Stimulated activated naive CD8-positive, alpha-beta T cell treated with anti-CD3 and anti-CD28 coated beads, Interleukin-15, Interleukin-2, amounts not matched to agents 100 ng/mL and 50 ng/mL, for 24 hours (primary cell): ENCODE data around the gene MTHFSD.

ENCODE experiments used
- H3K27ac Mint-ChIP-seq: one replicate; pipeline ENCODE4 v1.8.0; 2021; ENCODE audit warnings: mild to moderate bottlenecking, mixed read lengths
- H3K27me3 Mint-ChIP-seq: one replicate; pipeline ENCODE4 v1.8.0; 2021; ENCODE audit warnings: mixed read lengths
- H3K36me3 Mint-ChIP-seq: one replicate; pipeline ENCODE4 v1.8.0; 2021; ENCODE audit warnings: low read depth, mixed read lengths
- H3K4me1 Mint-ChIP-seq: one replicate; pipeline ENCODE4 v1.8.0; 2021; ENCODE audit warnings: low read depth, mixed read lengths
- H3K4me3 Mint-ChIP-seq: one replicate; pipeline ENCODE4 v1.8.0; 2021; ENCODE audit warnings: mild to moderate bottlenecking, mixed read lengths
- H3K9me3 Mint-ChIP-seq: one replicate; pipeline ENCODE4 v1.8.0; 2021; ENCODE audit warnings: mixed read lengths

The MTHFSD gene

GRCh38 chr16:86512860-86513470 lies 42.1 kb downstream of the MTHFSD start:
- peaks cover 63% of the 10 kb centered on the region for H3K27me3 Mint-ChIP-seq
- H3K27ac Mint-ChIP-seq = no peak overlapping the region
- no peak overlapping the region for H3K4me3 Mint-ChIP-seq
- no peaks in the 10 kb centered on the region for H3K36me3 Mint-ChIP-seq
- peaks cover 20% of the 10 kb centered on the region for H3K4me1 Mint-ChIP-seq
- H3K9me3 Mint-ChIP-seq = no peaks in the 10 kb centered on the region

- peaks cover 26% of the 10 kb centered on the region for H3K4me1 Mint-ChIP-seq
- H3K27ac Mint-ChIP-seq = no peak overlapping the region
- no peak overlapping the region for H3K4me3 Mint-ChIP-seq
- no peaks in the 10 kb centered on the region for H3K36me3 Mint-ChIP-seq
- peaks cover 63% of the 10 kb centered on the region for H3K27me3 Mint-ChIP-seq
- no peaks in the 10 kb centered on the region for H3K9me3 Mint-ChIP-seq
Measured at GRCh38 chr16:86512301-86512859, 42.7 kb downstream of the MTHFSD start.

GRCh38 chr16:86511317-86512161 lies 43.5 kb downstream of the MTHFSD start:
- H3K27me3 Mint-ChIP-seq = peaks cover 64% of the 10 kb centered on the region
- H3K36me3 Mint-ChIP-seq = no peaks in the 10 kb centered on the region
- H3K4me3 Mint-ChIP-seq = no peak overlapping the region
- no peak overlapping the region for H3K27ac Mint-ChIP-seq
- peaks cover 26% of the 10 kb centered on the region for H3K4me1 Mint-ChIP-seq
- H3K9me3 Mint-ChIP-seq = no peaks in the 10 kb centered on the region

DNA sequence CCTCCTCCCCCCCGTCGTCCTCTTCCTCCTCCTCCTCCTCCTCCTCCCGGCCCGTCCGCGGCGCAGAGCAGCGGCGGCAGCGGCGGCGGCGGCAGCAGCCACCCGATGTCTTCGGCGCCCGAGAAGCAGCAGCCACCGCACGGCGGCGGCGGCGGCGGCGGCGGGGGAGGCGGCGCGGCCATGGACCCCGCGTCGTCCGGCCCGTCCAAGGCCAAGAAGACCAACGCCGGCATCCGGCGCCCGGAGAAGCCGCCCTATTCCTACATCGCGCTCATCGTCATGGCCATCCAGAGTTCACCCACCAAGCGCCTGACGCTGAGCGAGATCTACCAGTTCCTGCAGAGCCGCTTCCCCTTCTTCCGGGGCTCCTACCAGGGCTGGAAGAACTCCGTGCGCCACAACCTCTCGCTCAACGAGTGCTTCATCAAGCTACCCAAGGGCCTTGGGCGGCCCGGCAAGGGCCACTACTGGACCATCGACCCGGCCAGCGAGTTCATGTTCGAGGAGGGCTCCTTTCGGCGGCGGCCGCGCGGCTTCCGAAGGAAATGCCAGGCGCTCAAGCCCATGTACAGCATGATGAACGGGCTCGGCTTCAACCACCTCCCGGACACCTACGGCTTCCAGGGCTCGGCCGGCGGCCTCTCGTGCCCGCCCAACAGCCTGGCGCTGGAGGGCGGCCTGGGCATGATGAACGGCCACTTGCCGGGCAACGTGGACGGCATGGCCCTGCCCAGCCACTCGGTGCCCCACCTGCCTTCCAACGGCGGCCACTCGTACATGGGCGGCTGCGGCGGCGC lies 44.4 kb downstream of the MTHFSD start, which contains the start of gene FOXF1:
TSS of gene FOXF1 (plus strand) at position 63 of the 797 bp plus-strand sequence. CDS start at position 106, 43 bp downstream.
- Mint-ChIP-seq H3K4me3 (peak within 1 kb of the TSS; percentile 77), H3K27me3 (peaks cover 65% of the 10 kb centered on the region), H3K9me3 (no peaks in the 10 kb centered on the region), H3K27ac (no peak within 1 kb of the TSS), H3K4me1 (peaks cover 34% of the 10 kb centered on the region), H3K36me3 (no peaks in the 10 kb centered on the region)

- H3K9me3 Mint-ChIP-seq = no peaks in the 10 kb centered on the region
- H3K4me3 Mint-ChIP-seq = peak overlapping the region; percentile 77
- H3K36me3 Mint-ChIP-seq = no peaks in the 10 kb centered on the region
- H3K4me1 Mint-ChIP-seq = peaks cover 39% of the 10 kb centered on the region
- peaks cover 67% of the 10 kb centered on the region for H3K27me3 Mint-ChIP-seq
- no peak overlapping the region for H3K27ac Mint-ChIP-seq
Measured at GRCh38 chr16:86509759-86510464, 45.1 kb downstream of the MTHFSD start.

- peaks cover 40% of the 10 kb centered on the region for H3K4me1 Mint-ChIP-seq
- H3K27ac Mint-ChIP-seq = peak overlapping the region; percentile 74
- H3K4me3 Mint-ChIP-seq = peak overlapping the region; percentile 77
- no peaks in the 10 kb centered on the region for H3K36me3 Mint-ChIP-seq
- no peaks in the 10 kb centered on the region for H3K9me3 Mint-ChIP-seq
- peaks cover 67% of the 10 kb centered on the region for H3K27me3 Mint-ChIP-seq
Measured at GRCh38 chr16:86508947-86509758, 45.9 kb downstream of the MTHFSD start.

DNA sequence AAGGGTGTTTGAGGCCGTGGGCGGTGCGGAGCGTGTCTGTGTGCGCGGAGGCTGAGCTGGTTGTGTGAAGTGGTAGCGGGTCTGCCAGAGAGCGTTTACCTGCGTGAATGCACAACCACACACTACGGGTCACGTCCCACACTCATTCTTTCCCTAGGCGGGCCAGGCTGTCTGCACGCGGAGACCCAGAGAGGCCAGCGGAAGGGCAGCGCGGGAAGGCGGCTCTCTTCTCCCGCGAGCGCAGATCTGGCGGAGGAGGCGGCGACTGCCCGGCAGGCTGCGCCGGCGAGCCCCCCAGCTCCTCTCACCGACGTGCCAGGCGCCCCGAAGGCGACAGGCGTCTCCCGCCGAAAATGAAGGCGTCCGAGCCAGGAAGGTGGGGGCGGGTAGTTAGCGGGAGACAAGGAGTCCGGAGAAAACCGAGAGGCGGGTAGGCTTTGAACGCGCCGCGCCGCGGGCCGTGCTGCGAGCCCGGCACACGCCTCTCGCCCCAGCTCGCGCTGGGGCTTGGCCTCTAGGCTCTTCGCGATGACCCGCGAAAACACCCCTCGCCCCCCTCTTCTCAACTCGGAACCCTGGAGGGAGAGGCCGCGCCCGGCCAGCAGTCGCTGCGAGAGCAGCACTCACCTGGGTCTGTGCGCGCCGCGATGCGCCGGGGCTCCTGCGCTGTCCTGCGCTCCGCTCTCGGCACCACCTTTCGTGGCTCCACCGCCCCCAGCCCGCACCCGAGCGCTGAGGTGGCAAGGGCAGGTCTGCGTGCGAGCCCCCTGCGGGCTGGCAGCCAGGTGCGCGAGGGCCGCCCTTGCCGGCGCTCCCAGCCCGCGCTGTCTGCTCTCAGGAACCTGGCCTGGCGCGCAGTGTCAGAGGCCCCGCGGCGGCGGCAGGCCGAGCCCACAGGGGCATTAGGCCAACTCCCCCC lies 46.7 kb downstream of the MTHFSD start:
- peak overlapping the region; percentile 73 for H3K27ac Mint-ChIP-seq
- H3K27me3 Mint-ChIP-seq = peaks cover 67% of the 10 kb centered on the region
- H3K4me1 Mint-ChIP-seq = peaks cover 34% of the 10 kb centered on the region
- H3K9me3 Mint-ChIP-seq = no peaks in the 10 kb centered on the region
- no peaks in the 10 kb centered on the region for H3K36me3 Mint-ChIP-seq
- H3K4me3 Mint-ChIP-seq = peak overlapping the region; percentile 43

DNA sequence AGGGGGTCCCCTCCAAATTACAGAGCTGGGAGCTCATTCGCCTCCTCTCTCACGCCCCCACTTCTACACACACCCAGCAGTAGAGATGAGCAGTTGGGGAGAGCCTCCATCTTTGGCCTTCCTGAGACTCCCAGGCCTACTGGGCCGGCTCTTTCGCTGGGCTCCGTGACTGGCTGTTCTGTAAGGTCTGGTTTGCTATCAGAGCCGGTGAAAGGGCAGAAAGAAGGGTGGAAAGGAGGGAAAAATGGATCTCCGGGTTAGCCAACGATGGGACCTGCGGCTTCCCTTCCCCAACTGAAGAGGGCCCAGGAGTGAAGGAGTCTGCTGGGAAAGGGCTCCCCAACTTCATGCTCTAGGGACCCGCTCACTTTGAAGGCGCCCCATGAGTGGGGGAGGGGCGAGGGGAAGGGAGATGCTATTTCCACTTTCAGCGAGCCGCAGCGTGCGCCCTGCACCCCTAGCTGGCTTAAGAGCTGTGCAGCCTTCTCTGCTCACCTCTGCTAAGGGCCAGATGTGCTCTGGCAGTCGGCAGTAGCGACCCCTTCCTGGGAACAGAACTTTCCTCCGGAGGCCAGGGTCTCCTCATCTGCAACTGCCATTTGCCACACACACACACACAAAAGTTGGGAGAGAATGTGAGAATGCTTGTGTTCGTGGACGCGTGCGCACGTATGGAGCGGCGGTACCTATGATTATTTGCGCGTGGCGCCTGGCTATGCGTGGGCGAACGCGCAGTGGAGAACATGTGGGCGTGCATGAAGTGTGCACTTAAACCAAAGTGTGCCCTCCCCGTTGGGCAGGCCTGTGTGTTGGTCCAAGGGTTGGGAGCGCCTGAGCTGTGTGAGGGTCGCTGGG lies 47.6 kb downstream of the MTHFSD start:
- H3K4me3 Mint-ChIP-seq = peak overlapping the region; percentile 43

GRCh38 chr16:86505899-86506864 lies 48.9 kb downstream of the MTHFSD start:
- Mint-ChIP-seq H3K4me1 (peaks cover 29% of the 10 kb centered on the region), H3K27ac (no peak overlapping the region), H3K36me3 (no peaks in the 10 kb centered on the region), H3K4me3 (peak overlapping the region; percentile 40), H3K27me3 (peaks cover 74% of the 10 kb centered on the region), H3K9me3 (no peaks in the 10 kb centered on the region)

More for the DNA sequence above, 47.6 kb downstream of the MTHFSD start:
- Mint-ChIP-seq H3K27me3 (peaks cover 67% of the 10 kb centered on the region), H3K9me3 (no peaks in the 10 kb centered on the region), H3K36me3 (no peaks in the 10 kb centered on the region), H3K4me1 (peaks cover 29% of the 10 kb centered on the region), H3K27ac (peak overlapping the region; percentile 73)

- Mint-ChIP-seq H3K4me3 (peak overlapping the region; percentile 24), H3K36me3 (no peaks in the 10 kb centered on the region), H3K9me3 (no peaks in the 10 kb centered on the region), H3K27ac (no peak overlapping the region), H3K27me3 (peaks cover 78% of the 10 kb centered on the region), H3K4me1 (peaks cover 26% of the 10 kb centered on the region)
Measured at GRCh38 chr16:86505185-86505898, 49.7 kb downstream of the MTHFSD start.
